GM10847 (cell line): ENCODE measurements around the gene TMA16.

Experiments used
- POLR2A ChIP-seq: IDR thresholded peaks from 2 replicates; pipeline ENCODE4 v1.6.1; 2011; ENCODE audit not compliant: insufficient read length; ENCODE audit errors: extremely low read depth

TMA16 gene

GRCh38 chr4:163492951-163493504, 1.5 kb upstream of the TMA16 start:
- no peak for TF ChIP-seq POLR2A

- TF ChIP-seq POLR2A, result no peak
Measured at GRCh38 chr4:163493643-163494359, 689 bp upstream of the TMA16 start.

- no peak for TF ChIP-seq POLR2A
Measured at GRCh38 chr4:163495900-163496299, 1.4 kb downstream of the TMA16 start.

GRCh38 chr4:163500586-163500985, 6.1 kb downstream of the TMA16 start:
- TF ChIP-seq POLR2A, result no peak

GRCh38 chr4:163505374-163505773, 10.9 kb downstream of the TMA16 start:
- no peak for TF ChIP-seq POLR2A

- TF ChIP-seq POLR2A, result no peak
Measured at GRCh38 chr4:163515198-163515597, 20.7 kb downstream of the TMA16 start.

GRCh38 chr4:163523791-163524365, 29.4 kb downstream of the TMA16 start:
- no peak for TF ChIP-seq POLR2A

GRCh38 chr4:163525982-163526381, 31.5 kb downstream of the TMA16 start:
- TF ChIP-seq POLR2A, result no peak

- TF ChIP-seq POLR2A, result no peak
Measured at GRCh38 chr4:163527172-163527571, 32.7 kb downstream of the TMA16 start.

- no peak for TF ChIP-seq POLR2A
Measured at GRCh38 chr4:163528653-163529052, 34.2 kb downstream of the TMA16 start.

GRCh38 chr4:163534056-163534455, 39.6 kb downstream of the TMA16 start:
- no peak for TF ChIP-seq POLR2A

- no peak for TF ChIP-seq POLR2A
Measured at GRCh38 chr4:163535657-163536056, 41.2 kb downstream of the TMA16 start.

- TF ChIP-seq POLR2A, result no peak
Measured at GRCh38 chr4:163536091-163536490, 41.6 kb downstream of the TMA16 start.

- no peak for TF ChIP-seq POLR2A
Measured at GRCh38 chr4:163537114-163537513, 42.6 kb downstream of the TMA16 start.

GRCh38 chr4:163540448-163540847, 46.0 kb downstream of the TMA16 start:
- no peak for TF ChIP-seq POLR2A

- no peak for TF ChIP-seq POLR2A
Measured at GRCh38 chr4:163540977-163541376, 46.5 kb downstream of the TMA16 start.

GRCh38 chr4:163542275-163542674, 47.8 kb downstream of the TMA16 start:
- TF ChIP-seq POLR2A, result no peak
